ENCODE data around the gene NCK2.

DNA sequence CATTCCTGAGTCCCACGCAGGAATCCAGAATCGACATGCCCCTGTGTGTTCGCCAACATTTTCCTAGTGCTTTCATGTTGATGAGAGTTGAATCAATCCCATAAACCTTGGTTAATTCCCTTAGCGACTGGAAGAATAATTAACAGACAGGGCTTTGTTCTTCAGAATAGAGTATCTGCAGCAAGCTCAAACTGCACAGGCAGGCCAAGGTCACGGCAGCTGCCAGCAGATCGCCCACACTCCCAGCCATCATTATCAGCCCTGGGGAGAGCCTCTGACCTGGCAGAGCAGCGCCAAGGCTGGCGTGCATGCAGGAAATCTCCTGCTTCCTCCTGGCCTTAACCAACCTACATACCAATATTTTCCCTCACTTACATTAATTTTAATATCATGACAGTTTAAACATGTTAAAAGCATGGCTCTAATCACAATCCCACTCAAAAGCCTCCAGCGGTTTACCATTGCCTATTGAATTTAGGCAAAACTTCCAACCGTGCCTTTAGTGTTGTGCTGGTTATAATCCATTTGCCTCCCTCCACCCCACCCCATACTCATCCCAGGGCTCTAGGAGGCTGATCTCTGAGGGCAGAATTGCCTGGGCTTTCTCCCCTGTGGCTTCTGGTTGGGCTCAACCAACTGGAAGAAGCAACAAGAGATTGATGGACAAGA lies 46.8 kb upstream of the NCK2 start:
- TF ChIP-seq, protein P1, sequence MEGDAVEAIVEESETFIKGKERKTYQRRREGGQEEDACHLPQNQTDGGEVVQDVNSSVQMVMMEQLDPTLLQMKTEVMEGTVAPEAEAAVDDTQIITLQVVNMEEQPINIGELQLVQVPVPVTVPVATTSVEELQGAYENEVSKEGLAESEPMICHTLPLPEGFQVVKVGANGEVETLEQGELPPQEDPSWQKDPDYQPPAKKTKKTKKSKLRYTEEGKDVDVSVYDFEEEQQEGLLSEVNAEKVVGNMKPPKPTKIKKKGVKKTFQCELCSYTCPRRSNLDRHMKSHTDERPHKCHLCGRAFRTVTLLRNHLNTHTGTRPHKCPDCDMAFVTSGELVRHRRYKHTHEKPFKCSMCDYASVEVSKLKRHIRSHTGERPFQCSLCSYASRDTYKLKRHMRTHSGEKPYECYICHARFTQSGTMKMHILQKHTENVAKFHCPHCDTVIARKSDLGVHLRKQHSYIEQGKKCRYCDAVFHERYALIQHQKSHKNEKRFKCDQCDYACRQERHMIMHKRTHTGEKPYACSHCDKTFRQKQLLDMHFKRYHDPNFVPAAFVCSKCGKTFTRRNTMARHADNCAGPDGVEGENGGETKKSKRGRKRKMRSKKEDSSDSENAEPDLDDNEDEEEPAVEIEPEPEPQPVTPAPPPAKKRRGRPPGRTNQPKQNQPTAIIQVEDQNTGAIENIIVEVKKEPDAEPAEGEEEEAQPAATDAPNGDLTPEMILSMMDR (IDR thresholded peaks at IDR 0.05; ENCODE audit: low read depth, low read length, poor library complexity, severe bottlenecking): no peak
- no peak for TF ChIP-seq EZH2phosphoT487 (IDR thresholded peaks at IDR 0.05; ENCODE audit: borderline replicate concordance, low read length)

Measured in DOHH2 (cell line).